OCI-LY7 (cell line): ENCODE measurements around the gene KLK11. TPM values are rescaled to one million over a fixed set of nuclear protein-coding genes. Genes with fewer than 3 reads are reported as not detected.

Experiments
- total RNA-seq, 2 experiments: library from RNA; depleted of rRNA in 1 of 2; stranded (reverse); fragments of >200 nt in 1 of 2; shearing (Covaris generic) in 1 of 2; gene quantifications; 2 replicates each; pipeline ENCODE4 v1.2.3, GENCODE V29; 2014 to 2022

KLK11 gene
- total RNA-seq, 2 experiments from 2014 or later, result not detected

Other genes with a start within 250 kb of the KLK11 start
- gene ACP4, start 236.2 kb downstream of the KLK11 start, total RNA-seq (2014; rRNA removed; shearing (Covaris generic)), result not detected in 2 replicates
- gene ACP4, start 236.2 kb downstream of the KLK11 start, total RNA-seq (2022), result not detected in 2 replicates
- not detected in 2 replicates for gene KLK1, start 202.8 kb downstream of the KLK11 start, total RNA-seq (2014; rRNA removed; shearing (Covaris generic))
- 3.4 and 5.1 TPM in 2 replicates for gene KLK1, start 202.8 kb downstream of the KLK11 start, total RNA-seq (2022)
- not detected in 2 replicates for gene KLK15, start 193.0 kb downstream of the KLK11 start, total RNA-seq (2014; rRNA removed; shearing (Covaris generic))
- gene KLK15, start 193.0 kb downstream of the KLK11 start, total RNA-seq (2022), result not detected in 2 replicates
- not detected in 2 replicates for gene KLK3, start 171.7 kb downstream of the KLK11 start, total RNA-seq (2014; rRNA removed; shearing (Covaris generic))
- not detected in 2 replicates for gene KLK3, start 171.7 kb downstream of the KLK11 start, total RNA-seq (2022)
- not detected in 2 replicates for gene KLK2, start 153.2 kb downstream of the KLK11 start, total RNA-seq (2014; rRNA removed; shearing (Covaris generic))
- not detected in 2 replicates for gene KLK2, start 153.2 kb downstream of the KLK11 start, total RNA-seq (2022)
- gene KLK4, start 115.2 kb downstream of the KLK11 start, total RNA-seq (2014; rRNA removed; shearing (Covaris generic)), result not detected in 2 replicates
- gene KLK4, start 115.2 kb downstream of the KLK11 start, total RNA-seq (2022), result not detected in 2 replicates
- not detected in 2 replicates for gene KLK5, start 73.6 kb downstream of the KLK11 start, total RNA-seq (2014; rRNA removed; shearing (Covaris generic))
- not detected in 2 replicates for gene KLK5, start 73.6 kb downstream of the KLK11 start, total RNA-seq (2022)
- gene KLK6, start 57.0 kb downstream of the KLK11 start, total RNA-seq (2014; rRNA removed; shearing (Covaris generic)), result not detected in 2 replicates
- not detected in 2 replicates for gene KLK6, start 57.0 kb downstream of the KLK11 start, total RNA-seq (2022)
- gene KLK7, start 42.7 kb downstream of the KLK11 start, total RNA-seq (2014; rRNA removed; shearing (Covaris generic)), result not detected in 2 replicates
- not detected in 2 replicates for gene KLK7, start 42.7 kb downstream of the KLK11 start, total RNA-seq (2022)
- gene KLK8, start 25.0 kb downstream of the KLK11 start, total RNA-seq (2014; rRNA removed; shearing (Covaris generic)), result not detected in 2 replicates
- gene KLK8, start 25.0 kb downstream of the KLK11 start, total RNA-seq (2022), result not detected in 2 replicates
- not detected in 2 replicates for gene KLK10, start 6.9 kb downstream of the KLK11 start, total RNA-seq (2014; rRNA removed; shearing (Covaris generic))
- gene KLK10, start 6.9 kb downstream of the KLK11 start, total RNA-seq (2022), result not detected in 2 replicates
- not detected in 2 replicates for gene KLK12, start 8.4 kb upstream of the KLK11 start, total RNA-seq (2014; rRNA removed; shearing (Covaris generic))
- gene KLK12, start 8.4 kb upstream of the KLK11 start, total RNA-seq (2022), result not detected in 2 replicates
- gene KLK13, start 38.5 kb upstream of the KLK11 start, total RNA-seq (2014; rRNA removed; shearing (Covaris generic)), result not detected in 2 replicates
- gene KLK13, start 38.5 kb upstream of the KLK11 start, total RNA-seq (2022), result not detected in 2 replicates
- not detected in 2 replicates for gene KLK14, start 56.3 kb upstream of the KLK11 start, total RNA-seq (2014; rRNA removed; shearing (Covaris generic))
- gene KLK14, start 56.3 kb upstream of the KLK11 start, total RNA-seq (2022), result 0.84 and 0.89 TPM in 2 replicates
- gene CTU1, start 81.8 kb upstream of the KLK11 start, total RNA-seq (2014; rRNA removed; shearing (Covaris generic)), result 9.6 and 13.3 TPM in 2 replicates
- 6.9 and 8.3 TPM in 2 replicates for gene CTU1, start 81.8 kb upstream of the KLK11 start, total RNA-seq (2022)
- gene SIGLEC9, start 98.3 kb upstream of the KLK11 start, total RNA-seq (2014; rRNA removed; shearing (Covaris generic)), result not detected in 2 replicates
- gene SIGLEC9, start 98.3 kb upstream of the KLK11 start, total RNA-seq (2022), result not detected in 2 replicates
- gene SIGLEC7, start 115.7 kb upstream of the KLK11 start, total RNA-seq (2014; rRNA removed; shearing (Covaris generic)), result not detected in 2 replicates
- gene SIGLEC7, start 115.7 kb upstream of the KLK11 start, total RNA-seq (2022), result not detected in 2 replicates
- not detected in 2 replicates for gene CD33, start 198.5 kb upstream of the KLK11 start, total RNA-seq (2014; rRNA removed; shearing (Covaris generic))
- gene CD33, start 198.5 kb upstream of the KLK11 start, total RNA-seq (2022), result not detected in 2 replicates
- not detected in 2 replicates for gene SIGLECL1, start 224.5 kb upstream of the KLK11 start, total RNA-seq (2014; rRNA removed; shearing (Covaris generic))
- not detected in 2 replicates for gene SIGLECL1, start 224.5 kb upstream of the KLK11 start, total RNA-seq (2022)